Omental fat pad (tissue), 4 donors: ENCODE results near the gene AHNAK2. TPM values are rescaled to one million over a fixed set of nuclear protein-coding genes. Genes with fewer than 3 reads are reported as not detected.
"Not testable (repeated sequence)": the region's sequence is repeated elsewhere in the genome, so short reads cannot be mapped to it uniquely, and the experiment has no call there.

Experiments used
- ATAC-seq: fragments of 150-250 bp; one replicate; pipeline ENCODE4 v1.9.1; 2016; ENCODE audit warnings: mild to moderate bottlenecking, moderate library complexity; ENCODE audit not compliant: low FRiP score
- DNase-seq: peaks from one replicate; pipeline ENCODE4 v3.0.0-alpha.2; 2019; ENCODE audit warnings: low spot score
- total RNA-seq, 4 donors: library from RNA; depleted of rRNA; stranded (reverse); fragments of >200 nt; gene quantifications; one replicate each; pipeline ENCODE4 v1.1.0, GENCODE V29; 2016
- TF ChIP-seq, protein P1 (sequence below), 3 donors: fragments of 450-650 bp; IDR thresholded peaks; one replicate each; pipeline ENCODE4 v1.5.1; 2016 to 2017; ENCODE audit warnings: antibody characterized with exemption in 3 of 3, mild to moderate bottlenecking in 3 of 3, moderate library complexity in 2 of 3

AHNAK2 gene
- 10 to 100 TPM; 18.6 to 44.5 (median 34.2) TPM for total RNA-seq

DNA sequence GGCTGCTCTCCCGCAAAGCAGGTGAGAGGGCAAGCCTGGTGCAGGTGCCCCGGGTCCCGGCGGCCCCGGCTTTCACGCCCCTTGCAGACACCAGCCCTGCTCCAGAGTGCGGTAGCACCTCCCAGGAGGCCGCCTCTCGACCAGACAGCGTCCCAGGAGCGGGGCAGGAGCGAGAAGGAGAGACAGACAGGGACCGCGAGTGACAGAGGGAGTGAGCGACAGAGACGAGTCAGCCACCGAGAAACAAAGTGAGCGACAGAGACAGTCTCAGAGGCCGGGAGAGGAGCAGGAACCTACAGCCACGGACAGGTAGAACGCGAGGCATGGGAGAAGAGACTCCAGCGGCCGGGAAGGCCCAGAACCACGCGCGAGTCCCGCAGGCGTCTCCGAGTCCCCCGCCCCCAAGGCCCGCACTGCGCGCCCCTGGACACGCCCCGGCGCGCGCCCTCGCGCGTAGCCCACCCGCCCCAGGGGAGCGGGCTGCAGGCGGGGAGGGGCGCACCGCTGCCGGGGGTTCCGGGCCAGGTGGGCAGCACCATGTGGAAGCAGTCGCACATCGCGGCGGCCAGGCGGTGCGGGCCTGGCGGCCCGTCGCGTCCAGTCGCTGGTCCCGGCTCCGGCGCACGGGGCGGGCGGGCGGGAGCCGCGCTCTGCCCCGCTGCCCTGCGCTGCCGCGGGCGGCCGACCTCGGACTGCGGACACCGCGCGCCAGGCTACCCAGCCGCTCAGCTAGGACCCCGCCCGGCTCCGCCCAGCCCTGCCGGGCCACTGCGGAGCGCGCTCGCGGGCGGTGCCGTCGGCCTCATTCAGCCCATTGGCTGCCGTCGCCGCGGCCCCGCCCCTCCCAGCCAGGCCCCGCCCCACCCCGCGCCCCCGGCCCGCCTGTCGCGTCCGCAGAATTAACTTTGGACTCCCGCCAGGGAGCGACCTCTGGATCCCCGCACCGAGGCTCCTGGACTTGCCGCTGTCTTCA lies at the start of gene AHNAK2:
Gene AHNAK2, minus strand, starts transcription at position 694 of the 973 bp plus-strand sequence. Its CDS starts 137 bp downstream, at position 557.
- peak; percentile 66 for ATAC-seq
- DNase-seq: no peak
- TF ChIP-seq, protein P1, sequence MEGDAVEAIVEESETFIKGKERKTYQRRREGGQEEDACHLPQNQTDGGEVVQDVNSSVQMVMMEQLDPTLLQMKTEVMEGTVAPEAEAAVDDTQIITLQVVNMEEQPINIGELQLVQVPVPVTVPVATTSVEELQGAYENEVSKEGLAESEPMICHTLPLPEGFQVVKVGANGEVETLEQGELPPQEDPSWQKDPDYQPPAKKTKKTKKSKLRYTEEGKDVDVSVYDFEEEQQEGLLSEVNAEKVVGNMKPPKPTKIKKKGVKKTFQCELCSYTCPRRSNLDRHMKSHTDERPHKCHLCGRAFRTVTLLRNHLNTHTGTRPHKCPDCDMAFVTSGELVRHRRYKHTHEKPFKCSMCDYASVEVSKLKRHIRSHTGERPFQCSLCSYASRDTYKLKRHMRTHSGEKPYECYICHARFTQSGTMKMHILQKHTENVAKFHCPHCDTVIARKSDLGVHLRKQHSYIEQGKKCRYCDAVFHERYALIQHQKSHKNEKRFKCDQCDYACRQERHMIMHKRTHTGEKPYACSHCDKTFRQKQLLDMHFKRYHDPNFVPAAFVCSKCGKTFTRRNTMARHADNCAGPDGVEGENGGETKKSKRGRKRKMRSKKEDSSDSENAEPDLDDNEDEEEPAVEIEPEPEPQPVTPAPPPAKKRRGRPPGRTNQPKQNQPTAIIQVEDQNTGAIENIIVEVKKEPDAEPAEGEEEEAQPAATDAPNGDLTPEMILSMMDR (IDR thresholded peaks at IDR 0.05): no peak

DNA sequence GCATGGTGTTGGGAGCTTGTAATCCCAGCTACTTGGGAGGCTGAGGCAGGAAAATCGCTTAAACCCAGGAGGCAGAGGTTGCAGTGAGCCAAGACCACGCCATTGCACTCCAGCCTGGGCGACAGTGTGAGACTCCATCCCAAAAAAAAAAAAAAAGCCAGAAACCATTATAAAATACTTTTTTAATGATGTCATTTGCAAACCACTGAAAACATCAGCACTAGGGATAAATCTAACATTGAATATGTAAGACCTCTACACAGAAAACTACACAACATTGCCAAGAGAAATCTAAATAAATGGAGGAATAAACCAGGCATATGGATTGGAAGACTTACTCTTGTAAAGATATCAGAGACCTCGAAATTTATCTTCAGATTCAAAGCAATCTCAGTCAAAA lies 49.5 kb upstream of the AHNAK2 start:
- ATAC-seq: not testable (repeated sequence)

DNA sequence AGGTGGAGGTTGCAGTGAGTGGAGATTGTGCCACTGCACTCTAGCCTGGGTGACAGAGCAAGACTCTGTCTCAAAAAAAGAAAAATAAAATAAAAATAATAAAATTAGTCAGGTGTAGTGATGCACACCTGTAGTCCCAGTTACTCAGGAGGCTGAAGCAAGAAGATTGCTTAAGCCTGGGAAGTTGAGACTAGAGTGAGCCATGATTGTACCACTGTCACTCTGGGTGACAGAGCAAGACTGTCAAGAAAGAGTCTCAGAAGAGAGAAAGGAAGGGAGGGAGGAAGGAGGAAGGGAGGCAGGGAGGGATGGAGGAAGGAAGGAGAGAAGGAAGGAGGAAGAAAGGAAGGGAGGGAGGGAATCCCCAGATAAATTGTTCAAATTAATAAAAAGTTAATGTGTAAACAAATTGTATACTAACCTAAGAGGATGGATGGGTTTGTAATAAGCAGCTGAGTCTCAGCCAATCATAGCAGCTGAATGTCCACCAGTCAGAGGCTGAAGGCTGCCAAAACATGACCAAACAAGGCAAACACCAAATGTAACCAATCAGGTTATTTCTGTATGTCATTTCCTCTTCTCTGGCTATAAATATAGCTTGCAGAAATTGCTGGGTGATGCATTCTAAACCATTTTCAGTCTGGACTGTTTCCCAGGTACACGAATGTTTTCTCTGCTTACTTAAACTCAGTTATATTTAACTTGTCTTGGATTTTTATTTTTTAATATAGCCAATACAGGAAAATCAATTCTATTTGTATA lies 48.8 kb upstream of the AHNAK2 start:
- TF ChIP-seq, protein P1 (IDR thresholded peaks at IDR 0.05): no peak
- no peak for ATAC-seq
- no peak for DNase-seq

More for the DNA sequence above, 49.5 kb upstream of the AHNAK2 start:
- not testable (repeated sequence) for DNase-seq

DNA sequence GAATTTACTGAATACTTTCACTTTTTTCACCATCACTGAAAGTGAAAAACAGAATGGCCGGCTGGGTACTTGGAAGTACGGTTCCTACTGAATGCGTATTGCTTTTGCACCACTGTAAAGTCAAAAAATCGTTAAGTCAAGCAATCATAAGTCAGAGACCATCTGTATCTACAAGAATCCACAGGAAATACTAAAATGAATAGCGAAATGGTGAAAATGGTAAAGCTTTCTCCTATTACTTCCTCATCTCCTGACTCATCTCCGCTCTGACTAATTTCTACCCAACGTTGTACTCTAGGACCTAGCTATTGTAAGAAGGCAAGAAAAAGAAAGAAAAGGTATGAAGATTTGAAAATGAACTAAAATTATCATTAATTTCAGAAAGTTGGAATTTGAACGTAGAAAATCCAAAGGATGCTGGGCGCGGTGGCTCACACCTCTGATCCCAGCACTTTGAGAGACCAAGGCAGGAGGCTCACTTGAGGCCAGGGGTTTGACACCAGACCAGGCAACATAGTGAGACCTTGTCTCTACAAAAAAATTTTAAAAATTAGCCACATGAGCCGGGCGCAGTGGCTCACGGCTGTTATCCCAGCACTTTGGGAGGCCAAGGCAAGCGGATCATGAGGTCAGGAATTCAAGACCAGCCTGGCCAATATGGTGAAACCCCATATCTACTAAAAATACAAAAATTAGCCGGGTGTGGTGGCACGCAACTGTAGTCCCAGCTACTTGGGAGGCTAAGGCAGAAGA lies 48.0 kb upstream of the AHNAK2 start:
- no peak for ATAC-seq

DNA sequence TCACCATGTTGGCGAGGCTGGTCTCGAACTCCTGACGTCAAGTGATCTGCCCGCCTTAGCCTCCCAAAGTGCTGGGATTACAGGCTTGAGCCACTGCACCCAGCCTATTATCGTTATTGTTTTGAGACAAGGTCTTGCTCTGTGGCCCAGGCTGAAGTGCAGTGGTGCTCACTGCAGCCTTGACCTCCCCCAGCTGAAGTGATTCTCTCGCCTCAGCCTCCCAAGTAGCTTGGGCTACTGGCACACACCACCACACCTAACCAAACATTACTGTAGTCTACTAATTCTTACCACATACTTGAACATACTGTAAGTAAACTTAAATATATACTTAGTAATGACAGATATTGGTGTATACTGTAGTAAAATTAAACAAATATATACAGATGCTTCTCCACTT lies 47.3 kb upstream of the AHNAK2 start:
- ATAC-seq (no peak), DNase-seq (no peak)
- TF ChIP-seq, protein P1 (IDR thresholded peaks at IDR 0.05): no peak

More for the DNA sequence above, 48.0 kb upstream of the AHNAK2 start:
- TF ChIP-seq, protein P1 (IDR thresholded peaks at IDR 0.05): no peak
- DNase-seq: no peak

DNA sequence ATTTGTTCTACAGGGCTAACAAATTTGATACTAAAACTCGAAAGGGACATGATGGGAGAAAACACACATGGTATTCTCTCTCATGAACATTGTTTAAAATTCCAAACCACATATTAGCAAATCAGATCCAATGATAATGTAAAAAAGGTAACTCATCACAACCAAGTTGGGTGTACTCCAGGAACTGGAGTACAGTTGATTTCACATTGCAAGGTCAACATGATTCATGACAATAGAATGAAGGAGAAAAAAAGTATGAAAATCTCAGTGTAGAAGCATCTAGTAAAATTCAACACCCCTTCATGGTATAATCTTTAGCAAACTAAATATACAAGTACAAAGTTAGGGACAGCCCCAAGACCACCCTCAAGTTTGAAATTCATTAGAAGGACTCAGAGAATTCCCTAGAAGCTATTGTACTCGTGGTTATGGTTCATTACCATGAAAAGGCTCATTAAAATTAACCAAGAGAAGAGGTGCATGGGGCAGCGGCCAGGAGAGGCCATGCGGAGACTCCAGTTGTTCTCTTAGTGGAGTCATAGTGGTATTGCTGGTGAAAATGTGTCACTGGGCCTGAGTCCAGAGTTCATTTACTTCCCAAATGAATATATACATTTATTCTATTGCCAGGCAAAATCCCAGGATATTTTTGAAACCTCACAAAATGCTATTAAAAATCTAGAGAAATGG lies 45.8 kb upstream of the AHNAK2 start:
- DNase-seq (no peak), ATAC-seq (no peak)
- TF ChIP-seq, protein P1 (IDR thresholded peaks at IDR 0.05): no peak
